NOMO-1 treated with DMSO at 0.1 percent for 48 hours (cell line): ENCODE measurements around the gene SPAG9.

Source experiments
- DNase-seq: peaks from one replicate; lab custom pipeline; 2025; ENCODE audit not compliant: unreplicated experiment; lab: John Stamatoyannopoulos, UW

The SPAG9 gene

GRCh38 chr17:50920041-50920410 is 200.6 kb downstream of the SPAG9 start:
- DNase-seq: no peak

GRCh38 chr17:50919321-50920040 is 201.2 kb downstream of the SPAG9 start:
- DNase-seq: peak; percentile 54

- no peak for DNase-seq
Observed at GRCh38 chr17:50918933-50919296, 201.8 kb downstream of the SPAG9 start.

GRCh38 chr17:50918071-50918932 is 202.4 kb downstream of the SPAG9 start:
- DNase-seq: peak; percentile 7

- DNase-seq: no peak
Observed at GRCh38 chr17:50917418-50917743, 203.3 kb downstream of the SPAG9 start.

- DNase-seq: no peak
Observed at GRCh38 chr17:50916708-50917417, 203.8 kb downstream of the SPAG9 start.

GRCh38 chr17:50916026-50916707 is 204.5 kb downstream of the SPAG9 start:
- DNase-seq: no peak

- no peak for DNase-seq
Observed at GRCh38 chr17:50914505-50915063, 206.1 kb downstream of the SPAG9 start.

GRCh38 chr17:50913120-50913519 is 207.5 kb downstream of the SPAG9 start:
- DNase-seq: no peak
